Neutrophil (primary cell): ENCODE data around the gene HYAL4.

Experiments
- H3K27ac ChIP-seq: fragments of 200-600 bp; sonication (generic); 2 replicates; pipeline ENCODE4 v1.5.1; 2016; ENCODE audit warnings: mild to moderate bottlenecking, moderate library complexity
- H3K27me3 ChIP-seq: fragments of 200-600 bp; sonication (generic); 2 replicates; pipeline ENCODE4 v1.6.0; 2016; ENCODE audit warnings: mild to moderate bottlenecking
- H3K36me3 ChIP-seq: fragments of 200-600 bp; sonication (generic); 2 replicates; pipeline ENCODE4 v1.5.1; 2017
- H3K4me1 ChIP-seq, 2 experiments: fragments of 200-600 bp in 1 of 2; sonication (generic) in 1 of 2; 1 replicate in 1 of 2; 2 replicates in 1 of 2; pipeline versions ENCODE4 v1.5.1 to v1.6.1; 2013 to 2016; ENCODE audit warnings: low read depth in 1 of 2, low read length in 1 of 2, mild to moderate bottlenecking in 1 of 2, moderate library complexity in 1 of 2; ENCODE audit not compliant: control insufficient read depth in 1 of 2, insufficient read depth in 1 of 2
- H3K4me3 ChIP-seq, 2 experiments: fragments of 200-600 bp in 1 of 2; sonication (generic) in 1 of 2; 1 replicate in 1 of 2; 2 replicates in 1 of 2; pipeline ENCODE4 v1.5.1; 2013 to 2016; ENCODE audit warnings: low read depth in 1 of 2, low read length in 1 of 2, mild to moderate bottlenecking in 1 of 2, moderate library complexity in 1 of 2
- H3K9me3 ChIP-seq: fragments of 200-600 bp; sonication (generic); 2 replicates; pipeline ENCODE4 v1.5.1; 2016
- CTCF ChIP-seq: fragments of 200-600 bp; sonication (generic); IDR thresholded peaks from 2 replicates; pipeline ENCODE4 v1.5.1; 2016; ENCODE audit warnings: antibody characterized with exemption

Gene HYAL4

GRCh38 chr7:123901101-123901500, 56.1 kb downstream of the HYAL4 start:
- Histone ChIP-seq H3K9me3 (no peaks in the 10 kb centered on the region), H3K4me3 (no peak overlapping the region), H3K4me1 (no peaks in the 10 kb centered on the region), H3K27ac (no peak overlapping the region), H3K27me3 (no peaks in the 10 kb centered on the region), H3K36me3 (no peaks in the 10 kb centered on the region)
- no peak for TF ChIP-seq CTCF

- Histone ChIP-seq H3K4me3 (no peak overlapping the region), H3K4me1 (no peaks in the 10 kb centered on the region), H3K27me3 (no peaks in the 10 kb centered on the region), H3K36me3 (no peaks in the 10 kb centered on the region), H3K27ac (no peak overlapping the region), H3K9me3 (no peaks in the 10 kb centered on the region)
- TF ChIP-seq CTCF = no peak
Measured at GRCh38 chr7:123905714-123906113, 60.7 kb downstream of the HYAL4 start.

GRCh38 chr7:123916240-123916724, 71.3 kb downstream of the HYAL4 start:
- H3K27ac ChIP-seq = no peak overlapping the region
- H3K4me1 ChIP-seq = no peaks in the 10 kb centered on the region
- no peaks in the 10 kb centered on the region for H3K9me3 ChIP-seq
- no peaks in the 10 kb centered on the region for H3K36me3 ChIP-seq
- TF ChIP-seq CTCF = no peak
- H3K27me3 ChIP-seq = no peaks in the 10 kb centered on the region
- no peak overlapping the region for H3K4me3 ChIP-seq

- Histone ChIP-seq H3K36me3 (no peaks in the 10 kb centered on the region), H3K4me1 (no peaks in the 10 kb centered on the region), H3K27ac (no peak overlapping the region), H3K27me3 (no peaks in the 10 kb centered on the region), H3K9me3 (no peaks in the 10 kb centered on the region), H3K4me3 (no peak overlapping the region)
- no peak for TF ChIP-seq CTCF
Measured at GRCh38 chr7:123917878-123918277, 72.9 kb downstream of the HYAL4 start.

GRCh38 chr7:123918309-123918708, 73.3 kb downstream of the HYAL4 start:
- Histone ChIP-seq H3K27me3 (no peaks in the 10 kb centered on the region), H3K9me3 (no peaks in the 10 kb centered on the region), H3K27ac (no peak overlapping the region), H3K36me3 (no peaks in the 10 kb centered on the region), H3K4me3 (no peak overlapping the region), H3K4me1 (no peaks in the 10 kb centered on the region)
- no peak for TF ChIP-seq CTCF

GRCh38 chr7:123923599-123923998, 78.6 kb downstream of the HYAL4 start:
- no peak overlapping the region for H3K27ac ChIP-seq
- no peaks in the 10 kb centered on the region for H3K36me3 ChIP-seq
- H3K4me1 ChIP-seq = no peaks in the 10 kb centered on the region
- H3K27me3 ChIP-seq = no peaks in the 10 kb centered on the region
- TF ChIP-seq CTCF = no peak
- H3K4me3 ChIP-seq = no peak overlapping the region
- no peaks in the 10 kb centered on the region for H3K9me3 ChIP-seq
